Effector memory CD8-positive, alpha-beta T cell (primary cell): Measurements from ENCODE around the gene KRTAP3-1.
A peak's percentile ranks its signal among the peaks of the same experiment; 100 is the strongest.

Source experiments
- ATAC-seq: fragments of 150-1000 bp; cut with Tn5 transposase; replicated peaks from 2 replicates; pipeline ENCODE4 v1.10.0; 2021; ENCODE audit warnings: mild to moderate bottlenecking, moderate library complexity
- DNase-seq, 3 experiments: peaks; one replicate each; pipeline ENCODE4 v3.0.0; 2021
- H3K27ac Mint-ChIP-seq, 2 donors: one replicate each; pipeline ENCODE4 v1.8.0; 2022; ENCODE audit warnings: mild to moderate bottlenecking in 2 of 2, mixed read lengths in 2 of 2, moderate library complexity in 2 of 2
- H3K27me3 Mint-ChIP-seq, 2 donors: one replicate each; pipeline ENCODE4 v1.8.0; 2022; ENCODE audit warnings: mixed read lengths in 2 of 2
- H3K36me3 Mint-ChIP-seq: one replicate; pipeline ENCODE4 v1.8.0; 2022; ENCODE audit warnings: mild to moderate bottlenecking, moderate library complexity, mixed read lengths; ENCODE audit not compliant: insufficient read depth
- H3K4me1 Mint-ChIP-seq, 2 donors: one replicate each; pipeline ENCODE4 v1.8.0; 2022; ENCODE audit warnings: low read depth in 2 of 2, mixed read lengths in 2 of 2
- H3K4me3 Mint-ChIP-seq, 2 donors: one replicate each; pipeline ENCODE4 v1.8.0; 2022; ENCODE audit warnings: mild to moderate bottlenecking in 2 of 2, mixed read lengths in 2 of 2, moderate library complexity in 2 of 2
- H3K9me3 Mint-ChIP-seq, 2 donors: one replicate each; pipeline ENCODE4 v1.8.0; 2022; ENCODE audit warnings: mixed read lengths in 2 of 2

The KRTAP3-1 gene

DNA sequence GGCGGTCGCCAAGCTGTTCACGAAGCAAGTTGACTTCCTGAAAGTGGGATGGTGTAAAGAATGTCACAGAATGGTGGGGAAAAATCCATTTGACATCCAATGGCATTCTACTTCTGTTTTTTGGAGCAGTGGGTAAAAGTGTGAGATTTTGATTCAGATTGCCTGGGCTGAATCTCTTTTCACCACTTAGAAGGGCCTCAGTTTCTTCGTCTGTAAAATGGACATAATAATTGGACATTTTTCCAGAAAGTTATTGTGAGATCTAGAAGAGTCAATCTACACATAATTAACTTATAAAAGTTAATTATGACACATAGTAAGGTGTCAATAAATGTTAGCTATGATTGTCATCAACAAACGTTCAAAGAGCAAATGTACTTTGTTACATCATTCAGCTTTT lies 27.8 kb downstream of the KRTAP3-1 start:
- Mint-ChIP-seq H3K27me3 (peaks cover 33 to 57% of the 10 kb centered on the region in 2 donors), H3K4me3 (no peak overlapping the region), H3K9me3 (no peaks in the 10 kb centered on the region), H3K27ac (no peak overlapping the region), H3K4me1 (no peaks in the 10 kb centered on the region), H3K36me3 (no peaks in the 10 kb centered on the region)
- no peak for DNase-seq
- ATAC-seq = no peak

- no peak overlapping the region for H3K4me3 Mint-ChIP-seq
- no peak overlapping the region for H3K27ac Mint-ChIP-seq
- H3K9me3 Mint-ChIP-seq = no peaks in the 10 kb centered on the region
- no peaks in the 10 kb centered on the region for H3K36me3 Mint-ChIP-seq
- DNase-seq = no peak
- peaks cover 38 to 60% of the 10 kb centered on the region in 2 donors for H3K27me3 Mint-ChIP-seq
- ATAC-seq = no peak
- no peaks in the 10 kb centered on the region for H3K4me1 Mint-ChIP-seq
Observed at GRCh38 chr17:40980596-40980995, 28.3 kb downstream of the KRTAP3-1 start.

DNA sequence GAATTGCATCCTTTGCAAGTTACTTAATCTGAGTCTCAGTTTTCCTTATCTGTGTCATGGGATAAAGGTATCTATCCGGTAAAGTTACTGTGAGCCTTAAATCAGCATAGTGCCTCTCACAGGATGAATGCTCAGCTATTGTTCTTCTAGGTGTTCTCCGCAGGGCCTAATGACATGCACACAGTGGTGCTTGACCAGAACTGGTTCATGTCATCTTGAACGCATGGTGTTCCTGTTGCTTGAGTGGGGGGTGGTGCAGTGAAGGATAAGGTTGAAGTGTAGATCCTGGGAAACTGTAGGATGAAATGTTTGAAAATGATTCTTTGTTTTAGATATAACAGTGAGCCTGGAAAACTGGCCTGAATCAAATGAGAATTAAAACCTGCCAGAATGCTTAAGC lies 28.8 kb downstream of the KRTAP3-1 start:
- Mint-ChIP-seq H3K27me3 (peaks cover 43 to 65% of the 10 kb centered on the region in 2 donors), H3K4me1 (no peaks in the 10 kb centered on the region), H3K27ac (no peak overlapping the region), H3K4me3 (no peak overlapping the region), H3K36me3 (no peaks in the 10 kb centered on the region), H3K9me3 (no peaks in the 10 kb centered on the region)
- DNase-seq (no peak), ATAC-seq (no peak)

- DNase-seq = no peak
- no peaks in the 10 kb centered on the region for H3K36me3 Mint-ChIP-seq
- no peaks in the 10 kb centered on the region for H3K9me3 Mint-ChIP-seq
- peaks cover 49 to 64% of the 10 kb centered on the region in 2 donors for H3K27me3 Mint-ChIP-seq
- no peak for ATAC-seq
- no peak overlapping the region for H3K27ac Mint-ChIP-seq
- H3K4me1 Mint-ChIP-seq = no peaks in the 10 kb centered on the region
- no peak overlapping the region for H3K4me3 Mint-ChIP-seq
Observed at GRCh38 chr17:40978575-40979151, 30.3 kb downstream of the KRTAP3-1 start.

GRCh38 chr17:40975516-40975915 lies 33.4 kb downstream of the KRTAP3-1 start:
- Mint-ChIP-seq H3K36me3 (no peaks in the 10 kb centered on the region), H3K4me1 (no peaks in the 10 kb centered on the region), H3K27ac (no peak overlapping the region), H3K4me3 (no peak overlapping the region), H3K9me3 (no peaks in the 10 kb centered on the region), H3K27me3 (peaks cover 51 to 53% of the 10 kb centered on the region in 2 donors)
- ATAC-seq (no peak), DNase-seq (no peak)

DNA sequence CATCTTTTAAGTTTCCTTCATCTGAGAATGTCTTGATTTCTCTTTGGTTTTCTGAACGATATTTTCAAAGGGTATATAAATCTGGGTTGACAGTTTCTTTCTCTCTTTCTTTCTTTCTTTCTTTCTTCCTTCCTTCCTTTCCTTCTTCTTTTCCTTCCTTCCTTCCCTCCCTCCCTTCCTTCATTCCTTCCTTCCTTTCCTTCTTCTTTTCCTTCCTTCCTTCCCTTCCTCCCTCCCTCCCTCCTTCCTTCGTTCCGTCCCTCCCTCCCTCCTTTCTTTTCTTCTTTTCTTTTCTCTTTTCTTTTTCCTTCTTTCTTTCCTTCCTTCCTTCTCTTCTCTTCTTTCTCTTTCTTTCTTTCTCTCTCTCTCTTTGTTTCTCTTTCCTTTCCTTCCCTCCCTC lies 34.6 kb downstream of the KRTAP3-1 start:
- Mint-ChIP-seq H3K27me3 (peaks cover 46 to 52% of the 10 kb centered on the region in 2 donors), H3K9me3 (no peaks in the 10 kb centered on the region), H3K4me1 (no peaks in the 10 kb centered on the region), H3K27ac (no peak overlapping the region), H3K4me3 (no peak overlapping the region), H3K36me3 (no peaks in the 10 kb centered on the region)
- no peak for ATAC-seq
- DNase-seq = no peak

DNA sequence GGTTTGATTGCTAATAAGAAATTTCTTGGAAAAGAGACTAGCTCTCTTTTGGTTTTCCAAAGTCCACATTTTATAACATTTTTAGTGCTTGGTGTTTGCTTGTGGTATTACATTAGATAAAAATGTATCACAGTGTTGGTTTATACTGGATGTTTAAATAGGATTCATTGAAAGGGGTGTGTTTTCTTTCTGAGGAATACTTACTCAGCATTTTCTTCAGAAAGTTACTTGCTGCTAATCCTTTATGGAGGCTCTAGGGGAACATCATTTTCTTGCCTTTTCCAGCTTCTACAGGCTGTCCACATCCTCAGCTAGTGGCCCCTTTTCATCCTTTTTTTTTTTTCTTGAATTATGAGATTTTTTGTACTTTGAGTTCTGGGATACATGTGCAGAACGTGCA lies 41.3 kb downstream of the KRTAP3-1 start:
- no peaks in the 10 kb centered on the region for H3K9me3 Mint-ChIP-seq
- no peaks in the 10 kb centered on the region for H3K36me3 Mint-ChIP-seq
- no peak for DNase-seq

DNA sequence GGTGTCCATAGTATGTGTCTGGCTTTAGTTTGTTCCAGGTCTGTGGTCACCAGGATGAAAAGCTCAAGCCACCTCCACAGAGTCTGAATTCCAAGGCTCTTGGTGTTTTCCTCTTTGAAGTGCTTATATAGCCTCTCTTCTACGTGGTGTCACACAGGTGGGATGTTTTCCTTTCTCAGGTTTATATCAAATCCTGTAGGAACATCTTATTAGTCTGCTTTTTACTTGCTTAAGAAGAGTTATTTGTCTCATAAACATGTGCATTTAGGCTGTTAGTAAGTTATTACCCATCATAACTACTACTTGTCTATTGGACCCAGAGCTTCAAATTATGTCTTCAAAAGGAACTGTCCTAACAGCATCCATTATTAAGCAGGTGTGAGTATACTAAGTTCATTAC lies 42.1 kb downstream of the KRTAP3-1 start, which contains the start of gene KRT39:
Gene KRT39 (minus strand): TSS at position 101 of the 400 bp plus-strand sequence. CDS start 92 bp downstream, at position 9.
- no peaks in the 10 kb centered on the region for H3K36me3 Mint-ChIP-seq
- H3K27ac Mint-ChIP-seq = no peak within 1 kb of the TSS
- peaks cover 2 to 5% of the 10 kb centered on the region in 2 donors for H3K4me1 Mint-ChIP-seq
- H3K27me3 Mint-ChIP-seq = peaks cover 19 to 27% of the 10 kb centered on the region in 2 donors
- no peak for ATAC-seq
- no peaks in the 10 kb centered on the region for H3K9me3 Mint-ChIP-seq
- no peak for DNase-seq
- H3K4me3 Mint-ChIP-seq = no peak within 1 kb of the TSS

More for the DNA sequence above, 41.3 kb downstream of the KRTAP3-1 start:
- no peak for ATAC-seq
- Mint-ChIP-seq H3K27ac (no peak overlapping the region), H3K4me1 (peaks cover 2 to 5% of the 10 kb centered on the region in 2 donors), H3K27me3 (peaks cover 27 to 32% of the 10 kb centered on the region in 2 donors), H3K4me3 (no peak overlapping the region)

DNA sequence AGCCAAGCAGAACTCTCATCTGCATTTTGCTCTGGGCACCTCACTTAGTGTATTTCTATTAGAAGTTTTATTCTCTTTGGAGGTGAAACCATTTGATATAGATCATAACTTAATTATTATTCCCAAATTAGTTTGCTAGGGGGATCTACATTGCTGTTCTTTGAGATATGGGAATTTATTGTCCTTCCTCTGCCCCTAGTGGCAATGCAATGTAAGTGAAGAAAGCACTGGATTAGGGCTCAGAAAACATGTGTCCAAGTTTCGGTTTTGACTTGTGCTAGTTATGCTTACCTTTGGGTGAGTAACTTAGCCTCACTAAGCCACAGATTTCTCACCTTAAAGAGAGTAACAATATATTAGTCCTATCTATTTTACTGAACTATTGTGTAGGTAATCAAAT lies 45.1 kb downstream of the KRTAP3-1 start:
- Mint-ChIP-seq H3K9me3 (no peaks in the 10 kb centered on the region), H3K27me3 (peaks cover 19 to 24% of the 10 kb centered on the region in 2 donors), H3K36me3 (no peaks in the 10 kb centered on the region), H3K27ac (no peak overlapping the region), H3K4me1 (peaks cover 5% of the 10 kb centered on the region in 2 donors), H3K4me3 (no peak overlapping the region)
- DNase-seq (no peak), ATAC-seq (peak; percentile 72)

GRCh38 chr17:40962059-40962561 lies 46.8 kb downstream of the KRTAP3-1 start:
- H3K27ac Mint-ChIP-seq = no peak overlapping the region
- no peak overlapping the region for H3K4me3 Mint-ChIP-seq
- no peak for DNase-seq
- no peaks in the 10 kb centered on the region for H3K36me3 Mint-ChIP-seq
- peaks cover 14 to 20% of the 10 kb centered on the region in 2 donors for H3K27me3 Mint-ChIP-seq
- no peaks in the 10 kb centered on the region for H3K9me3 Mint-ChIP-seq
- no peak for ATAC-seq
- H3K4me1 Mint-ChIP-seq = peaks cover 5% of the 10 kb centered on the region in 2 donors

- no peak for ATAC-seq
- Mint-ChIP-seq H3K36me3 (no peaks in the 10 kb centered on the region), H3K27ac (no peak overlapping the region), H3K4me1 (peaks cover 5% of the 10 kb centered on the region in 2 donors), H3K27me3 (peaks cover 18 to 21% of the 10 kb centered on the region in 2 donors), H3K4me3 (no peak overlapping the region), H3K9me3 (no peaks in the 10 kb centered on the region)
- no peak for DNase-seq
Observed at GRCh38 chr17:40961591-40961990, 47.3 kb downstream of the KRTAP3-1 start.

- no peak for DNase-seq
- peaks cover 5% of the 10 kb centered on the region in 2 donors for H3K4me1 Mint-ChIP-seq
Observed at GRCh38 chr17:40960144-40960543, 48.8 kb downstream of the KRTAP3-1 start.

More at GRCh38 chr17:40960144-40960543, 48.8 kb downstream of the KRTAP3-1 start:
- Mint-ChIP-seq H3K27ac (no peak overlapping the region), H3K4me3 (no peak overlapping the region), H3K36me3 (no peaks in the 10 kb centered on the region), H3K9me3 (no peaks in the 10 kb centered on the region), H3K27me3 (peaks cover 26 to 33% of the 10 kb centered on the region in 2 donors)
- no peak for ATAC-seq
